SU-DHL-6 (cell line): Measurements from ENCODE around the gene TRO.

Experiments
- CTCF ChIP-seq: fragments of 200-600 bp; sonication (generic); IDR thresholded peaks from one replicate; pipeline ENCODE4 v1.5.1; 2017; ENCODE audit warnings: antibody characterized with exemption, mild to moderate bottlenecking, low read length, moderate library complexity; ENCODE audit not compliant: insufficient read depth, poor library complexity, severe bottlenecking
- EZH2phosphoT487 ChIP-seq: fragments of 200-600 bp; sonication (generic), shearing (Covaris generic); conservative IDR thresholded peaks from 2 replicates; pipeline ENCODE4 v1.6.1; 2018; ENCODE audit warnings: mild to moderate bottlenecking, antibody characterized with exemption, low read length, moderate library complexity, mixed read lengths

- TF ChIP-seq CTCF: no peak
- no peak for TF ChIP-seq EZH2phosphoT487
These were observed 10.5 kb downstream of the TRO start for GRCh38 chrX:54931107-54931506.
